GM19395 (cell line): ENCODE results near the gene TMCC1.

Experiments
- ATAC-seq: cut with Tn5 transposase; IDR thresholded peaks from one replicate; pipeline ENCODE4 v1.9.1; 2021; ENCODE audit warnings: mild to moderate bottlenecking, moderate library complexity; ENCODE audit not compliant: unreplicated experiment

TMCC1 gene

GRCh38 chr3:129603561-129603942 lies 290.0 kb downstream of the TMCC1 start:
- no peak for ATAC-seq

GRCh38 chr3:129602730-129603560 lies 290.6 kb downstream of the TMCC1 start:
- ATAC-seq = no peak

GRCh38 chr3:129602309-129602708 lies 291.2 kb downstream of the TMCC1 start:
- ATAC-seq = no peak

- no peak for ATAC-seq
Observed at GRCh38 chr3:129601713-129602112, 291.8 kb downstream of the TMCC1 start.

- no peak for ATAC-seq
Observed at GRCh38 chr3:129600348-129600747, 293.2 kb downstream of the TMCC1 start.

GRCh38 chr3:129599607-129600006 lies 293.9 kb downstream of the TMCC1 start:
- ATAC-seq = no peak

GRCh38 chr3:129599073-129599472 lies 294.4 kb downstream of the TMCC1 start:
- ATAC-seq = no peak

GRCh38 chr3:129598484-129598883 lies 295.0 kb downstream of the TMCC1 start:
- no peak for ATAC-seq

GRCh38 chr3:129598000-129598381 lies 295.5 kb downstream of the TMCC1 start:
- ATAC-seq = no peak
